WTC11 (cell line): ENCODE measurements around the gene FALEC. TPM values are rescaled to one million over a fixed set of nuclear protein-coding genes. Genes with fewer than 3 reads are reported as not detected.

ENCODE experiments used
- ATAC-seq: fragments of 200-7000 bp; cut with Tn5 transposase; 2 replicates; pipeline ENCODE4 v1.10.0; 2021; ENCODE audit warnings: mild to moderate bottlenecking, moderate library complexity
- CTCF ChIA-PET: fragments of 300-600 bp; sonication (Branson Sonifier 250); formaldehyde crosslinking; loops from one replicate; lab custom pipeline; 2021; ENCODE audit warnings: antibody characterized with exemption; lab: Charles Lee
- POLR2A ChIA-PET: fragments of 350-600 bp; sonication (Branson Sonifier 250); formaldehyde crosslinking; loops from one replicate; lab custom pipeline; 2021; ENCODE audit warnings: antibody characterized with exemption; lab: Charles Lee
- DNase-seq: peaks from one replicate; pipeline ENCODE4 v3.0.0; 2021; ENCODE audit warnings: low spot score
- H3K27ac Mint-ChIP-seq: 2 replicates; pipeline ENCODE4 v1.8.0; 2021; ENCODE audit warnings: mixed read lengths
- H3K27me3 Mint-ChIP-seq: 2 replicates; pipeline ENCODE4 v1.8.0; 2021; ENCODE audit warnings: low read depth, mild to moderate bottlenecking, moderate library complexity, mixed read lengths
- H3K36me3 Mint-ChIP-seq: 2 replicates; pipeline ENCODE4 v1.8.0; 2021; ENCODE audit warnings: mixed read lengths
- H3K4me1 Mint-ChIP-seq: 2 replicates; pipeline ENCODE4 v1.8.0; 2022; ENCODE audit warnings: mixed read lengths
- H3K4me3 Mint-ChIP-seq: 2 replicates; pipeline ENCODE4 v1.8.0; 2021; ENCODE audit warnings: mild to moderate bottlenecking, moderate library complexity, mixed read lengths
- H3K9me3 Mint-ChIP-seq: 2 replicates; pipeline ENCODE4 v1.8.0; 2021; ENCODE audit warnings: mixed read lengths
- EMX1 ChIP-seq: fragments of 250-450 bp; sonication (Bioruptor Pico); IDR thresholded peaks from 2 replicates; pipeline ENCODE4 v1.8.0; 2021; ENCODE audit warnings: mild to moderate bottlenecking
- ESRRA ChIP-seq: sonication (generic); formaldehyde crosslinking; IDR thresholded peaks from 2 replicates; pipeline ENCODE4 v1.8.1; 2022; ENCODE audit warnings: mild to moderate bottlenecking, missing genetic modification reagents, borderline replicate concordance
- FOXJ3 ChIP-seq: sonication (generic); formaldehyde crosslinking; IDR thresholded peaks from 2 replicates; pipeline ENCODE4 v1.9.0; 2021; ENCODE audit warnings: missing genetic modification reagents, mild to moderate bottlenecking, borderline replicate concordance
- GABPB1 ChIP-seq: sonication (generic); formaldehyde crosslinking; IDR thresholded peaks from 2 replicates; pipeline ENCODE4 v1.8.1; 2023; ENCODE audit warnings: mild to moderate bottlenecking, missing genetic modification reagents
- GTF2I ChIP-seq: fragments of 250-450 bp; sonication (Bioruptor Pico); conservative IDR thresholded peaks from 2 replicates; pipeline ENCODE4 v1.4.0; 2021; ENCODE audit warnings: mild to moderate bottlenecking
- MXD4 ChIP-seq: fragments of 250-450 bp; sonication (Bioruptor Pico); IDR thresholded peaks from 2 replicates; pipeline ENCODE4 v1.8.0; 2021; ENCODE audit warnings: mild to moderate bottlenecking, moderate library complexity, borderline replicate concordance
- MYBL2 ChIP-seq: sonication (generic); formaldehyde crosslinking; IDR thresholded peaks from 2 replicates; pipeline ENCODE4 v1.8.1; 2023; ENCODE audit warnings: mild to moderate bottlenecking, moderate library complexity, missing genetic modification reagents
- NFYB ChIP-seq: sonication (generic); formaldehyde crosslinking; conservative IDR thresholded peaks from 2 replicates; pipeline ENCODE4 v1.8.0; 2022; ENCODE audit warnings: low read depth, missing genetic modification reagents
- NR1H2 ChIP-seq: sonication (generic); formaldehyde crosslinking; IDR thresholded peaks from 2 replicates; pipeline ENCODE4 v1.9.0; 2021; ENCODE audit warnings: mild to moderate bottlenecking, moderate library complexity, missing genetic modification reagents
- NR2C2 ChIP-seq: sonication (generic); formaldehyde crosslinking; IDR thresholded peaks from 2 replicates; pipeline ENCODE4 v1.8.0; 2022; ENCODE audit warnings: mild to moderate bottlenecking, missing genetic modification reagents
- OVOL2 ChIP-seq: fragments of 250-450 bp; sonication (Bioruptor Pico); IDR thresholded peaks from 2 replicates; pipeline ENCODE4 v1.9.0; 2021; ENCODE audit warnings: mild to moderate bottlenecking, borderline replicate concordance
- RELA ChIP-seq: sonication (generic); formaldehyde crosslinking; IDR thresholded peaks from 2 replicates; pipeline ENCODE4 v1.8.1; 2022; ENCODE audit warnings: missing genetic modification reagents, mild to moderate bottlenecking, borderline replicate concordance
- SOX15 ChIP-seq: fragments of 250-450 bp; sonication (Bioruptor Pico); IDR thresholded peaks from 2 replicates; pipeline ENCODE4 v1.9.0; 2021; ENCODE audit warnings: mild to moderate bottlenecking
- TCF7 ChIP-seq: sonication (generic); formaldehyde crosslinking; IDR thresholded peaks from 2 replicates; pipeline ENCODE4 v1.8.0; 2022; ENCODE audit warnings: mild to moderate bottlenecking, low read depth, missing genetic modification reagents, moderate library complexity
- TEAD1 ChIP-seq: sonication (generic); formaldehyde crosslinking; IDR thresholded peaks from 2 replicates; pipeline ENCODE4 v1.8.0; 2022; ENCODE audit warnings: mild to moderate bottlenecking, missing genetic modification reagents
- TEAD4 ChIP-seq: sonication (generic); formaldehyde crosslinking; IDR thresholded peaks from 2 replicates; pipeline ENCODE4 v1.8.0; 2022; ENCODE audit warnings: mild to moderate bottlenecking, missing genetic modification reagents
- ZNF121 ChIP-seq: sonication (generic); formaldehyde crosslinking; IDR thresholded peaks from 2 replicates; pipeline ENCODE4 v1.8.0; 2023; ENCODE audit warnings: missing genetic modification reagents
- ZNF396 ChIP-seq: fragments of 250-450 bp; sonication (Bioruptor Pico); IDR thresholded peaks from 2 replicates; pipeline ENCODE4 v1.8.0; 2021; ENCODE audit warnings: mild to moderate bottlenecking, moderate library complexity, borderline replicate concordance
- ZNF416 ChIP-seq: fragments of 250-450 bp; sonication (Bioruptor Pico); IDR thresholded peaks from 2 replicates; pipeline ENCODE4 v1.9.0; 2021; ENCODE audit warnings: mild to moderate bottlenecking, inconsistent platforms
- total RNA-seq: library from RNA; stranded (reverse); gene quantifications from 3 replicates; pipeline ENCODE4 v1.2.3, GENCODE V29; 2021
- TF ChIP-seq, protein P1 (sequence below): sonication (generic); formaldehyde crosslinking; IDR thresholded peaks from 2 replicates; pipeline ENCODE4 v1.8.1; 2023; ENCODE audit warnings: mild to moderate bottlenecking, missing genetic modification reagents, moderate library complexity
- TF ChIP-seq, protein P2 (sequence below): fragments of 250-450 bp; sonication (Bioruptor Pico); IDR thresholded peaks from 2 replicates; pipeline ENCODE4 v1.9.0; 2021; ENCODE audit warnings: mild to moderate bottlenecking
- TF ChIP-seq, protein P3 (sequence below): sonication (generic); formaldehyde crosslinking; IDR thresholded peaks from 2 replicates; pipeline ENCODE4 v1.8.0; 2022; ENCODE audit warnings: mild to moderate bottlenecking, missing genetic modification reagents
- TF ChIP-seq, protein P4 (sequence below): sonication (generic); formaldehyde crosslinking; IDR thresholded peaks from 2 replicates; pipeline ENCODE4 v1.8.1; 2023; ENCODE audit warnings: mild to moderate bottlenecking, missing genetic modification reagents, moderate library complexity
- TF ChIP-seq, protein P5 (sequence below): sonication (generic); formaldehyde crosslinking; IDR thresholded peaks from 2 replicates; pipeline ENCODE4 v1.8.1; 2022; ENCODE audit warnings: low read depth, missing genetic modification reagents, borderline replicate concordance
- TF ChIP-seq, protein P6 (sequence below): fragments of 250-450 bp; sonication (Bioruptor Pico); IDR thresholded peaks from 2 replicates; pipeline ENCODE4 v2.1.2; 2022; ENCODE audit warnings: mild to moderate bottlenecking, moderate library complexity

Gene FALEC
- total RNA-seq, 1 experiment from 2014 or later, result 1.2 TPM

GRCh38 chr1:150484861-150485260, 30.7 kb upstream of the FALEC start:
- ChIA-PET POLR2A (interaction anchor here (1.0 kb wide), 1 partner anchor 32 kb away, joined by 3 read pairs; no protein-coding TSS in a partner anchor), CTCF (no interaction called here)
- ATAC-seq, result no peak
- no peak for DNase-seq
- H3K27ac Mint-ChIP-seq, result no peak overlapping the region
- no peak for TF ChIP-seq NR2C2 (CRISPR knock-in tag)
- TF ChIP-seq MXD4 (CRISPR knock-in tag), result no peak
- no peak for TF ChIP-seq ZNF396
- TF ChIP-seq MYBL2 (CRISPR knock-in tag), result no peak
- TF ChIP-seq, protein P1, sequence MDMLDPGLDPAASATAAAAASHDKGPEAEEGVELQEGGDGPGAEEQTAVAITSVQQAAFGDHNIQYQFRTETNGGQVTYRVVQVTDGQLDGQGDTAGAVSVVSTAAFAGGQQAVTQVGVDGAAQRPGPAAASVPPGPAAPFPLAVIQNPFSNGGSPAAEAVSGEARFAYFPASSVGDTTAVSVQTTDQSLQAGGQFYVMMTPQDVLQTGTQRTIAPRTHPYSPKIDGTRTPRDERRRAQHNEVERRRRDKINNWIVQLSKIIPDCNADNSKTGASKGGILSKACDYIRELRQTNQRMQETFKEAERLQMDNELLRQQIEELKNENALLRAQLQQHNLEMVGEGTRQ, result no peak
- TF ChIP-seq RELA (CRISPR knock-in tag), result no peak
- peaks cover 9% of the 10 kb centered on the region for H3K36me3 Mint-ChIP-seq
- peaks cover 5% of the 10 kb centered on the region; the same call in 1 of the 2 replicates for H3K4me1 Mint-ChIP-seq
- H3K4me3 Mint-ChIP-seq, result no peak overlapping the region
- no peaks in the 10 kb centered on the region for H3K27me3 Mint-ChIP-seq
- no peaks in the 10 kb centered on the region for H3K9me3 Mint-ChIP-seq

GRCh38 chr1:150486966-150487762, 28.4 kb upstream of the FALEC start, which contains the start of gene TARS2:
Gene TARS2 (plus strand): TSS chr1:150487419. CDS start chr1:150487451, 32 bp downstream.
- peaks cover 26% of the 10 kb centered on the region for H3K36me3 Mint-ChIP-seq
- peak within 1 kb of the TSS; percentile 96 for H3K27ac Mint-ChIP-seq
- H3K9me3 Mint-ChIP-seq, result no peaks in the 10 kb centered on the region
- peak within 1 kb of the TSS; percentile 99 for H3K4me3 Mint-ChIP-seq
- peak; percentile 100 for ATAC-seq
- CTCF ChIA-PET, result interaction anchor here (0.5 to 2.7 kb wide), 4 partner anchors 15 to 73 kb away, joined by 3 to 7 read pairs (median 4); partner anchors contain the start of gene FALEC
- H3K4me1 Mint-ChIP-seq, result peaks cover 5% of the 10 kb centered on the region; the same call in 1 of the 2 replicates
- POLR2A ChIA-PET, result interaction anchor here (0.5 to 1.1 kb wide), 2 partner anchors 30 to 45 kb away, joined by 3 read pairs; no protein-coding TSS in a partner anchor
- DNase-seq, result peak; percentile 98
- no peaks in the 10 kb centered on the region for H3K27me3 Mint-ChIP-seq
- TF ChIP-seq, protein P2, sequence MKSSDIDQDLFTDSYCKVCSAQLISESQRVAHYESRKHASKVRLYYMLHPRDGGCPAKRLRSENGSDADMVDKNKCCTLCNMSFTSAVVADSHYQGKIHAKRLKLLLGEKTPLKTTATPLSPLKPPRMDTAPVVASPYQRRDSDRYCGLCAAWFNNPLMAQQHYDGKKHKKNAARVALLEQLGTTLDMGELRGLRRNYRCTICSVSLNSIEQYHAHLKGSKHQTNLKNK, result no peak
- TF ChIP-seq GTF2I (CRISPR knock-in tag) (no peak), ZNF416 (CRISPR knock-in tag) (no peak), NR2C2 (CRISPR knock-in tag) (no peak), TEAD1 (CRISPR knock-in tag) (peak; percentile 88), OVOL2 (CRISPR knock-in tag) (no peak), FOXJ3 (CRISPR knock-in tag) (no peak), NR1H2 (CRISPR knock-in tag) (no peak), SOX15 (CRISPR knock-in tag) (no peak), TEAD4 (CRISPR knock-in tag) (no peak), EMX1 (CRISPR knock-in tag) (no peak), ZNF121 (CRISPR knock-in tag) (no peak), MYBL2 (CRISPR knock-in tag) (no peak), TCF7 (CRISPR knock-in tag) (no peak), NFYB (CRISPR knock-in tag) (peak; percentile 96), GABPB1 (CRISPR knock-in tag) (peak; percentile 88), ESRRA (CRISPR knock-in tag) (no peak)
- TF ChIP-seq, protein P3, sequence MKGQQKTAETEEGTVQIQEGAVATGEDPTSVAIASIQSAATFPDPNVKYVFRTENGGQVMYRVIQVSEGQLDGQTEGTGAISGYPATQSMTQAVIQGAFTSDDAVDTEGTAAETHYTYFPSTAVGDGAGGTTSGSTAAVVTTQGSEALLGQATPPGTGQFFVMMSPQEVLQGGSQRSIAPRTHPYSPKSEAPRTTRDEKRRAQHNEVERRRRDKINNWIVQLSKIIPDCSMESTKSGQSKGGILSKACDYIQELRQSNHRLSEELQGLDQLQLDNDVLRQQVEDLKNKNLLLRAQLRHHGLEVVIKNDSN, result peak; percentile 57; the same call in 1 of the 2 replicates
- TF ChIP-seq, protein P4, sequence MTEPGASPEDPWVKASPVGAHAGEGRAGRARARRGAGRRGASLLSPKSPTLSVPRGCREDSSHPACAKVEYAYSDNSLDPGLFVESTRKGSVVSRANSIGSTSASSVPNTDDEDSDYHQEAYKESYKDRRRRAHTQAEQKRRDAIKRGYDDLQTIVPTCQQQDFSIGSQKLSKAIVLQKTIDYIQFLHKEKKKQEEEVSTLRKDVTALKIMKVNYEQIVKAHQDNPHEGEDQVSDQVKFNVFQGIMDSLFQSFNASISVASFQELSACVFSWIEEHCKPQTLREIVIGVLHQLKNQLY (CRISPR knock-in tag), result no peak
- TF ChIP-seq, protein P5, sequence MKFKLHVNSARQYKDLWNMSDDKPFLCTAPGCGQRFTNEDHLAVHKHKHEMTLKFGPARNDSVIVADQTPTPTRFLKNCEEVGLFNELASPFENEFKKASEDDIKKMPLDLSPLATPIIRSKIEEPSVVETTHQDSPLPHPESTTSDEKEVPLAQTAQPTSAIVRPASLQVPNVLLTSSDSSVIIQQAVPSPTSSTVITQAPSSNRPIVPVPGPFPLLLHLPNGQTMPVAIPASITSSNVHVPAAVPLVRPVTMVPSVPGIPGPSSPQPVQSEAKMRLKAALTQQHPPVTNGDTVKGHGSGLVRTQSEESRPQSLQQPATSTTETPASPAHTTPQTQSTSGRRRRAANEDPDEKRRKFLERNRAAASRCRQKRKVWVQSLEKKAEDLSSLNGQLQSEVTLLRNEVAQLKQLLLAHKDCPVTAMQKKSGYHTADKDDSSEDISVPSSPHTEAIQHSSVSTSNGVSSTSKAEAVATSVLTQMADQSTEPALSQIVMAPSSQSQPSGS (CRISPR knock-in tag), result no peak
- TF ChIP-seq, protein P6, sequence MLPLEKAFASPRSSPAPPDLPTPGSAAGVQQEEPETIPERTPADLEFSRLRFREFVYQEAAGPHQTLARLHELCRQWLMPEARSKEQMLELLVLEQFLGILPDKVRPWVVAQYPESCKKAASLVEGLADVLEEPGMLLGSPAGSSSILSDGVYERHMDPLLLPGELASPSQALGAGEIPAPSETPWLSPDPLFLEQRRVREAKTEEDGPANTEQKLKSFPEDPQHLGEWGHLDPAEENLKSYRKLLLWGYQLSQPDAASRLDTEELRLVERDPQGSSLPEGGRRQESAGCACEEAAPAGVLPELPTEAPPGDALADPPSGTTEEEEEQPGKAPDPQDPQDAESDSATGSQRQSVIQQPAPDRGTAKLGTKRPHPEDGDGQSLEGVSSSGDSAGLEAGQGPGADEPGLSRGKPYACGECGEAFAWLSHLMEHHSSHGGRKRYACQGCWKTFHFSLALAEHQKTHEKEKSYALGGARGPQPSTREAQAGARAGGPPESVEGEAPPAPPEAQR (CRISPR knock-in tag), result no peak
